NCI-H446 treated with DMSO at 0.1 percent for 48 hours (cell line): ENCODE data around the gene MIP.
"Not testable (repeated sequence)": the region's sequence is repeated elsewhere in the genome, so short reads cannot be mapped to it uniquely, and the experiment has no call there.

Source experiments
- DNase-seq: peaks from one replicate; lab custom pipeline; 2025; lab: John Stamatoyannopoulos, UW

The MIP gene

DNA sequence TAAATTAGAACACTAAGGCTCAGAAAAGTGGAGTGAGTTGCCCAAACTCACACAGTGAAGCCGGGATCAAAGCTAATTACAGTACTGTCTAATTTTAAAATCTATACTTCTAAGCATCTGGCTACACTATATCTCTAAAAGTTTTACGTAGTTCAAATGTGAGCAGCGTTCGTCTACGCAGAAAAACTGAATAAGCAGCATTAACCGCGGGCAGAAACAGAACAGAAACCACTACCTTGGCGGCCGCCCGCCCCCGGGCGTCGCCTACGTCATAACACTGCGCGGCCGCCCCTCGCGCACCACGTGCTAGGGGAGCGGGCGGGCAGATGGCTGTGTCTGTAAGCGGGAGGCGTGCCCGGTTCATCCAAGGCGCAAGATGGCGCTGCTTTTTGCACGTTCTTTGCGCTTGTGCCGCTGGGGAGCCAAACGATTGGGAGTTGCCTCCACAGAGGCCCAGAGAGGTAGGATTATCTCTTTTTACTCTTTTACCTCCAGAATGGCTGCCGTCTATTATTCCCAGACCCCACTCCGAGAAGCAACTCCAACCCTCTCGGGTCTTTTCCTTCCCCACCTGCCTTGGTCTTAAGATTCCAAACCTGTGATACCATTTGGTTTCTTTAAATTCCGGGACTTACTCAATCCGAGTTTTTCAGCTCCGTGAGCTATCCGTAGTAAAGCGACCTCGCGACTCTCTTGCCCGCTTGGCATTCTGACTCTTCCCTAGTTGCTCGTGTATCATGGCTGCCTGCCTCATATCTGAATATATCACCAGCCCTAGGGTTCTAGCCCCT, 14.0 kb upstream of the MIP start, which contains the start of gene SPRYD4:
SPRYD4 (plus strand) TSS at position 363 of the 791 bp plus-strand sequence; CDS start at position 377, 14 bp downstream.
- peak; percentile 86 for DNase-seq

DNA sequence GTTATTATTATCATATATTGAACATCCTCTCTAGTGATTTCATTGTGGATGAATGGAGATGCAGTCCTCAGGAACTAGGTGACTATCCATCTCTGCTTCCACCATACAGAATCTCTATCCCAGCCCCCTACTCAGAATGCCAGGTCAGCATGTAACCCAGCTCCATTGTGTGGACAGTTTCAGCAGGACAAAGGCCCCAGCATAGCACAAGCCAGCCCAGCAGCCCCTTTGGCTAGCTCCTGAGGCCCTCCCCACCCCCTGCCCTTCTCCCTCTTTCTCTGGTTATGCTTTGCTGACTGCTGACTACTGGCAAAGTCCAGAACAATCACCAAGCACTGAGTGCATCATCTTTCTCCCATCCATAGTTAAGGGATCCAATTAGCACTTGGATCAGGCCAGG, 8.1 kb upstream of the MIP start:
- DNase-seq: no peak

DNA sequence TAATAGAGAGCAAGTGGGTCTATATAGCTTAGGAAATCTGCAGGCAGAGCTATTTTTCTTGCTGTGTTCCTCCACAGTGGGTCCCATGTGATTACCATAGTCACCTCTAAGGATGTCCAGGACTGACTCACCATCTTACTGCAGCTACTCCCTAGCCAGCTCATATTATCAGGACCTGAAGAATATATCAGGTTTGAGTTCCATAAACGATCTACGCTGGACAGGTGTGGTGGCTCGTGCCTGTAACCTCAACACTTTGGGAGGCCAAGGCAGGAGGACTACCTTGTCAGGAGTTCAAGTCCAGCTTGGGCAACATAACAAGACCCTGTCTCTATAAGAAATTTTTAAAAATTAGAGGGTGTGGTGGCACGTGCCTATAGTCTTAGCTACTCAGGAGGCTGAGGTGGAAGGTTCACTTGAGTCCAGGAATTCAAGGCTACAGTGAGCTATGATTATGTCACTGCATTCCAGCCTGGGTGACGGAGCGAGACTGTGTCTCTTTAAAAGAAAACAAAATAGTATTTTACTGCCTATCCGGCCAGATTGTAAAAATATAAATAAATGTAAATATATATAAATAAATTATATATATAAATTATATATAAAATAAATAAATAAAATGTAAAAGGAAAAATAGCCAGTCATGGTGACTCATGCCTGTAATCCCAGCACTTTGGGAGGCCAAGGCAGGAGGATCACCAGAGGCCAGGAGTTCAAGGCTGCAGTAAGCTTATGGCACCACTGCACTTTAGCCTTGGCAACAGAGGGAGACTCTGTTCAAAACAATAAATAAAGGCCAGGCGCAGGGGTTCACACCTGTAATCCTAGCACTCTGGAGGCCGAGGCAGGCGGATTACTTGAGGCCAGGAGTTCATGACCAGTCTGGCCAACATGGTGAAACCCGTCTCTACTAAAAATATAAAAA, 7.0 kb upstream of the MIP start:
- no peak for DNase-seq

DNA sequence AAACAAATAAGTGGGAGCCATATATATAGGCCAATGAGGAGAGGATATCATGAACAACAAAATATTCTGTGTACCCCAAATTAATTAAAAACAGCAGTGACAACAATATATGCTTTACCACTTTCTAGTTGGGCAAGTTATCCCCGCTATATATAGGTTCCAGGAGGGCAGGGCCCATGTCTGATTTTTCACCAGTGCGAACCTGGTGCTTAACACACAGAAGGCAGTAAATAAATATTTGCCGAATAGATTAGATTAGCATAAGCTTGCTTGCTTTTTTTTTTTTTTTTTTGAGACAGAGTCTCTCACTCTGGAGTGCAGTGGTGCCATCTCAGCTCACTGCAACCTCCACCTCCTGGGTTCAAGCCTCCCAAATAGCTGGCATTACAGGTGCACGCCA, 3.4 kb upstream of the MIP start:
- no peak for DNase-seq

DNA sequence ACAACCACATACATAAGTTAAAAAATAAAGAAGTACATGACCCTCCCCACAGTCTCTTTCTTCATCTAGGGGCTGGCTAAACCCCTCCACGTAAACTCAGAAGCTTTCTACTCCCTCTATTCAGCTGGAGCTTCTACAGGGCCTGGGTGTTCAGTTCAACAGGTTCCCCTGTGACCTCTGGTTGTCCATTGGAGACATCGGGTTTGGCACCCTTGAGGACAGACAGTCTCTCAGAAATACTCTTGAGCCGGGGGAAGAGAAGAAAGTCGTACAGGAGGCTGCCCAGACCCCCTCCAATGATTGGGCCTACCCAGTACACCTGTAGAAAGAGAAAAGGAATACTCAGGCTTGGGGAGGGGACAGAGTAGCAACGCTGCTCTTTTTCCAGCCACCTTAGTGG, 3.3 kb downstream of the MIP start:
- no peak for DNase-seq

DNA sequence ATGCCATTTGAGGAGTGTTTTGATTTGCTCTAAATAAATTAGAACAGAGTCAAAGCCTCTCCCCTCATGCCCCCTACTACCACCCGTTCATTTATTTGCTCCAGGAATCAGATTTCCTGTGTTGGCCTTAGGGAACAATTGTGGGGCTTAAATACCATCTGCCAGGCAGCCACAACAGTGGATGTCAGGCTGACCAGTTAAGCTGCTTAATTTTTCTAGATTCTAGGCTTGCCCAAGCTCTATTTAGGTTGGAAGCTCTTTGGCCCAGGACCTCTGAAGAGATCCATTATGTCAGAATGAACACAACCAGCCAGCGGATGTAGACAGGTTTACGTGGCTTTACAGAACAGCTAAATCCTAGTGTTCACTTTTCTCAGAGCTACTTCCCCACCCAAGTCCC, 4.2 kb downstream of the MIP start:
- no peak for DNase-seq

DNA sequence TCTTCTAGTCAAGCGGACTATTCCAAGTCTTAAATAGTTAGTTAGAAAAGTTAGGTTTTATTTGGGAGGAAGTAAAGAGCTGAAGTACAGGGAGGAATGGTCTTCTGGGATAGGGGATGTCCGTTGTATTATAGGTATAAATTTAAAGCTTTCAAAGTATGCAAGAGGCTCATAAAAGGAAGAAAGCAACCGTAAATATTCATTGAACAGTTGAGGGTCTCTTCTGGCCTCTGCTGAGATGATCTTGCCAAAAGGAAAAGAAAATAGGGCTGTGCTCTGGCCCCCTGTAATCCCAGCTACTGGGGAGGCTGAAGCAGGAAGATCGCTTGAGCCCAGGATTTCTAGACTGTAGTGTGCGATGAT, 4.9 kb downstream of the MIP start:
- no peak for DNase-seq

DNA sequence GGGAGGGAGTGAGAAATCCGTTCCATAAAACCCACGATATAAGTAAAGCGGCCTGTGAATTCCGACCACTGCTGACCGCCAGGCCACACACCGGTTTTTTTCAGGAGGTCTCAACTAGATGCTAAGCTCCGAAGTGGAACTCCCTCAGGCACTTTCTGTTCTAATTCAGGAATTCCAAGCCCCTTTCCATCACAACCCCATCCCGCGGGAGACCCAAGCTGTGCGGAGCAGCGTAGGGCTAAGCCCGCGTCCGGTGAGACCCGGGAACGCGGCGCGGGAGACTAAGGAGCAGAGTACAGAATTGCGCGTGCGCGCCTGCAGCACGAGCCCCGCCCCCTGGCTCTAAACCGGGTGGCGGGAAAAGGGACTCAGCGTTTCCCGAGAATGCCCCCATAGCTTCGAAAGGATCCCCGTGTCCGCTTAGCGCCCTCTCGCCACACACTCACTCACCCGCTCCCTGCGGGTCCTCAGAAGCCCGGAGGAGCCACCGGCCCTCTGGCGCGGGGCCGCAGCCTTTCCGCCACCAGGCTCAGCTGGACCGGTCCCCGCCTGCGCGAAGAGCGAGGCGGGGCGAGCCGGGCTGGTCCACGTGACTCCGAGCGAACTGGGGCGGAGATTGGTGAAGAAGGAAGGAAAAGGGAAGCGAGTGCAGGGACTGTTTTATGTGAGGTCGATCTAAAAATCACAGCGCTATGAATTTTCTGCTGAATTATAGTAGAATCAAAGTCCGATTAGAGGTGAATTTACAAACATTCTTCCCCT, 5.4 kb downstream of the MIP start, which contains the start of gene TIMELESS:
TIMELESS (minus strand) TSS at position 567 of the 762 bp plus-strand sequence. CDS start 15,256 bp downstream, outside the sequence.
- peak; percentile 72 for DNase-seq

DNA sequence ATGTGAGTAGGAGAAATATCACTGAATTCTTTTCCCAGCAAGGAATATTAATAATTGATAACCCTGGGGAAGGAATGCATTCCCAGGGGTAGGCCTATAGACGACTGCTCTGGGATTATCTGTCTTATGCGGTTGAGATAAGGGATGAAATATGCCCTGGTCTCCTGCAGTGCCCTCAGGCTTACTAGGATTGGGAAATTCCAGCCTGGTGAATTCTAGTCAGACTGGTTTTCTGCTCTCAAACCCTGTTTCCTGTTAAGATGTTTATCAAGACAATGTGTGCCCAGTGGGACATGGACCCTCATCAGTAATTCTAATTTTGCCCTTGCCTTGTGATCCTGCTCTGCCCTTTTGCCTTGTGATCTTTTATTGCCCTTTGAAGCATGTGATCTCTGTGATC, 11.2 kb downstream of the MIP start:
- not testable (repeated sequence) for DNase-seq

DNA sequence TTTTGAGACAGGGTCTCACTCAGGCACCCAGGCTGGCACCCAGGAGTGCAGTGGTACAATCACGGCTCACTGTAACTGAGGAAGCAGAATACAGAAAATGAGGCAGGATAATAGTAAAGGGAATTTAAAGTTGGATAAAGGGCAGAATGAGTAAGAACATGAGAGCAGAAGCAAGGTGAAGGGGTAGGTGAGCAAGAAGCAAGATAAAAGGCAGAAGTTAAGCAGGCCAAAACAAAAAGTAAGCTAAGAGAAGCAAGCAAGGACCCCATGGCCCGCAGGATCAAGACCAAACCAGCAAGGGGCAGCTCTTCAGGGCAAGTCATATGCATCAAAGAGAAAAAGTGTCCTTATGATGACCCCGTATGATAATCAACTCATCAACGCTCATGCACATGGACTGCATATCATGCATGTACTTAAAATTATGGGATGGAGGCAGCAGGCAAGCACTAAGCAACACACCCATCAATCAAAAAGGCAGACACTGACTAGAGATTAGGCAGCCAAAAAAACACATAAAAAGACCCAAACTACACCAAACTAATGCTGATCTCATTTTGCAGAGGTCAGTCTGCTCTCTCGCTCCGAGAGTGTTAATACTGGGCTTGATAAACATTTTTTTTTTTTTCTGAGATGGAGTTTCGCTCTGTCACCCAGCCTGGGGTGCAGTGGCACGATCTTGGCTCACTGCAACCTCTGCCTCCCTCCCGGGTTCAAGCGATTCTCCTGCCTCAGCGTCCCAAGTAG, 16.9 kb downstream of the MIP start:
- no peak for DNase-seq

DNA sequence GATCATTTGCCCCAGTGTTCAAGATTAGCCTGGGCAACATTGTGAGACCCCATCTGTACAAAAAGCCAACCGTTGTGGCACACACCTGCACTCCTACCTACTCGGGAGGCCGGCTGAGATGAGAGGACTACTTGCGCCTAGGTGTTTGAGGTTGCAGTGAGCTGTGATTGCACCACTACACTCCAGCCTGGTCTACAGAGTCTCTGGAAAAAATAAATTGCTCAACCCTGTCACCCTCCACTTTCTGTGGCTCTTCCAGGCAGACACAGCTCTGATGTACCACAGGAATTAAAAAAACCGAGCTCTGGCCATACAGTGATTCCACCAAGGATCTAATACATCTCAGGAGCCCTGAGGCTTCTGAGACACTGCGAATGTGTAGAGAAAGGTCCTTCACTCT, 19.6 kb downstream of the MIP start:
- DNase-seq: no peak

DNA sequence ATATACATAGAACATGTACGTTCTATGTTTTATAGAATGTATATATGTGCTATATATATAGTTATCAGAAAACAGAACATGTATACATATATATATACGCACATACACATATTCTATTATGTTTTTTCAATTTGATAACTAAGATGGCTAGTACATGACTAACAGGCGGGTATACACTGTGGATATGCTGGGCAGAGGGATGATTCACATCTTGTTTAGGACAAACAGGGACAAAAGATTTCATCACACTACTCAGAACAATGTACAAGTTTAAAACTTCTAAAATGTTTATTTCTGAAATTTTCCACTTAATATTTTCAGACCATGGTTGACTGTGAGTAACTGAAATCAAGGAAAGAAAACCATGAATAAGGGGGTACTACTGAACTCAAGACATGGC, 22.6 kb downstream of the MIP start:
- no peak for DNase-seq

DNA sequence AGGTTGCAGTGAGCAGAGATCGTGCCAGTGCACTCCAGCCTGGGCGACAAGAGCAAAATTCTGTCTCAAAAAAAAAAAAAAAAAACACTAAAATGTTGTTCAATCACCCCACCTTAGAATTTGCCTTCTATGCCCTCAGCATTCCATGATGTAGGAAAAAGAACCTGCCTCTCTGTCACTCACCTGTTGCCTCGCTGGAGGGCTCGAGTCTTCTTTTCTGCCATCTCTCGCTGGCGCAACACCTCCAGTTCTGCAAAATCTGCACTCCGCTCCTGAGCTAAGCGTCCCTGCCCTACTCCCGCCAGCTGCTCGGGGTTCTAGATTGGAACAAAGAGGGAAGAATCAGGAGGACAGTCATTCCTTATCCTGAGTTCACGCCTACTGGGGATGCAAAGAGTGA, 23.2 kb downstream of the MIP start:
- DNase-seq: no peak

DNA sequence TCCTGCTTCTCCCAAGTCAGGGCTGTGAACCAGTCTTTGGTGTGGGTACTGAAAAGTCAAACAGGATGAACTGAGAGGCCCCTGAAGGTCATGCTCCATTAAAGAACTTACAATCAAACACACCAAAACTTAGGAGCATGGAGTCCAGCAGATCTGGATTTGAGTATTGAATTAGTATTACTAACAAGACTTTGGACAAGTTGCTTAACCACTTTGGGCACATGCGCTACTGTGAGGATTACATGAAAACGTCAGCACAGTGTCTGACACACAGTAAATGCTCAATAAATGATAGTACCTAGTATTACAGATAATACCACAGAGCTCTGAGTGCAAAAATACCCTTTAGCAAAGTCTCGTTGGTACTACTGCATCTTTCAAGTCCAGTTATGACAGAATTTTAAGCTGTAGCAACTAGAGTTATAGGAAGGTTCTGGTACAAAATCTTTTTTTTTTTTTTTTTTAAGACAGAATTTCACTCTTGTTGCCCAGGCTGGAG, 28.5 kb downstream of the MIP start:
- DNase-seq: no peak

DNA sequence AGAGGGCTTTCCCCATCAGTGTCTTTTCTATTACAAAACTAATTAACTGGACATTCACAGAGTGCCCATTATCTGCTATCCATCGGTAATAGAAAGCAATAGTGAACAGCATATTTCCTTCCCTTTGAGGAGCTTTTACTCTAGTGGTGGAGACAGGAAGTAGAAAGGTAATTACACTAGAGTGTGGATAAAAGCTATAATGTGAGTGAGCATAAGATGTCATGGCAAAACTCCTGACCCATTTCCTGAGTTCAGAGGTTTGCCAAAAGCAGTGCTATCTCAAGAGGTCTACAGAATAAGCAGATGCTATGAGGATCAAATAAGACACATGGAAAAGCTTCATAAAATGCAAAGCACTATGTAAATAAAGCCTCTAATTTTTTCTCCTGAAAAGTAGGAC, 29.3 kb downstream of the MIP start:
- DNase-seq: no peak

DNA sequence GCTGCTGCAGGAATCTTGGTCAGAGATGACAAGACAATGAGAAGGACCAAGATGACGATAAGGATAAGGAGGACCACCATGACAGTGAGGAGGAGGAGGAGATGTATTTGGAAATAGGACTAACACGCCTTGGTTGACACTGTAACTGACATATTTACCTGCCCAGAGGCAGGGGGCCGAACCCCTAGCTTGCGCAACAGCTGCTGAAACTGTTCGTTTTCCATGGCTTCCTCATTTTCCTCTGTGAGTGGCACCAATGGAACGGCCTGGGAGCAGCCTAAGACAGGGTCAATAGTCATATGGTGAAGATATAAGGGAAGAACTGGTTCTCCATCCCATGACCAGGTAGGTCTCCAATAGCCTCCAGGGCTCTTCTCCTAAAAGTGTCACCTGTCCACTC, 34.0 kb downstream of the MIP start:
- no peak for DNase-seq

DNA sequence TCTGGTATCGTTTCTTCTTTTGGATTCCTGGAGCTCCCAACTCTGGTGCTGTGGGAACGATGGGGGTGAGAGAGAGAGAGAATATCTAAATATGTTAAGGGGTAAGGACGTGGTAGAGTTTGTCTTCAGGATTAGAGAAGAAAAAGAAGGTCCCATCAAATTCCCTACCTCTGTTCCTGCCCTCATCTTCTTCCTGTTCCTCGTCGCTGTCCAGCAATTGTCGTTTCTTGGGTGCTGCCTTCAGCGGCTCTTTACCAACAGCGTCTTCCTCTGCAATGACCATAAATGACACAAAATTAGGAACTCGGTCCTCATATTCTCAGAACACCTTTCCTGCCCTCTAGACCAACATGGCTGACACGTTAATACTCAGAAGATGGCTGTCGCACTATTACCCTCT, 36.7 kb downstream of the MIP start:
- no peak for DNase-seq

DNA sequence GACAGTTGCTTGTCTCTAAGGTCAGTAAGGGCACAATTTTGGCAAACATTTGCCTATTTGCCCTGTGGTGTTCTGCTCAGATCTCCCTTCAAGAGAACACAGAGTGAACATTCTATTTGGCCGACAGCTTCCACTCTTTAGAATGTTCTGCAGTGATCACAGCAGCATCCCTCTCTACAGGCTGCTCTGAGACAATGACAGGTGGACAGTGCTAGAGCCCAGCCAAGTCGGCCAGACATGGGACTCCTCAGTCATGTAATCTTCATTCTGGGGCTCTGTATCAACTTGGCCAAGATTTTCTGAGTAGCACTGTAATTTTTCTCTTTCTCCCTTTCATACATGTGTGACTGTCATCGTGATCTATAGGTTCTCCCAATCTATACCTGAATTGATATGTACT, 40.1 kb downstream of the MIP start:
- no peak for DNase-seq

DNA sequence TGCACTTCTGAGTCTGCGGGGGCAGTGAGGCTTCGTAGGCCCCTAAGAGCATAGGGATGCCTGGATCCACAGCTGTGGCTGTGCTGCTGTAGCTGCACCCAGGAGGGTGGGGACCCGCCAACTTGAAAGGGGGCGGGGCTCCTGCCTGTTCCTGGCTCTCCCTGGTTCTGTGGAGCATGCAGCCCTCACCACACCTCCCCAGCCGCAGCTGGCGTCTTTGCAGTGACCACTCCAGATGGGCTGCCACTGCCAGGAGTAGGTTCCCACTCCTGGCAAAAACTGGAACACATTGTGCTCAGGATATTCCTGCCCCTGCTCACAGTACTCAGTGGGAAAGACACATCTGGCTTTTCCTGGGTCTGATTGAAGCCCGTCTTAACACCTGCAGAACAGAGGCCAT, 41.1 kb downstream of the MIP start:
- no peak for DNase-seq

DNA sequence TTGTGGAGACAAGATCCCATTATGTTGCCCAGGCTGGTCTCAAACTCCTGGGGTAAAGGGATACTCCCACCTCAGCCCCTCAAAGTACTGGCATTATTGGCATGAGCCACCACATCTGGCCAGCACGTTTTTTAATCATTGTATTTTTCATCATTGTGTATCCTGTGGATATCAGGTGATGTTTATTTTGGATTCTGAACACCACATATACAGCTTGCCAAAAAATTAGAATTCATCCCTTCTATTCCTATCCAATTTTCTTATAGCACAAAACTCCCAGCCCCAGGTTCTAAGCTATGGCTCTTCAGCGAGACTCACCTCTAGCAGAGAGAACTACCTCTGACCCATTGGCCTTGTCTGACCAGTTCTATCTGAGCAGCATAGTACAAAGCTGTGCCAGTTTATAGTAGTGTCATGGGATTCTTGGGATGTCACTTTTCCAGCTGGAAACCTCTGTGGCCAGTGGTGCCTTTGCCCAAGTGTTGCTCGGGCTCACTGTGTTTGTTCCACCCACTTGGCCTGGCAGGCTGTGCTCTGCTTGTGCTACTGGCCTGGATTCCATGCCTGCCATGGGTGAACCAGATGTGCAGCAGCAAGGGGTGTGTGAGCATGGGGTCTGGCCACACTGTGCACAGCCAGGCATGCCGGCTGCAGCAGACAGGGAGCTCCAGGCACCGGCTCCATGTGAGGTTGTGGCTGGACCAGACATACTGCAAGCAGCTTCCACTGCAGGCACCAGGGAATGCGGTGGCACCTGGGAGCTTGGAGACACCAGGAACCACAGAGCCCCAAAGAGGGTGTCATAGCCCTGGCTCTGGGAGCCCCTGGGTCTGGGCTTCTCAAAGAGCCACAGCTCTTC, 42.4 kb downstream of the MIP start:
- no peak for DNase-seq
